Measurements from ENCODE around the gene YJEFN3.

Gene YJEFN3

GRCh38 chr19:19523177-19523576 is 5.5 kb upstream of the YJEFN3 start:
- Histone ChIP-seq H3F3A (ENCODE audit: insufficient read depth, low read length) (no peaks in the 10 kb centered on the region), H3K36me3 (ENCODE audit: insufficient read depth, low read length) (peaks cover 54% of the 10 kb centered on the region), H2AFZ (ENCODE audit: low read length) (no peak overlapping the region), H3K27me3 (ENCODE audit: insufficient read depth, low read length) (no peaks in the 10 kb centered on the region), H3K27ac (ENCODE audit: low read depth, low read length, poor library complexity, severe bottlenecking) (peak overlapping the region; percentile 96), H3K9me2 (ENCODE audit: low read depth, low read length) (no peaks in the 10 kb centered on the region), H3K4me1 (ENCODE audit: insufficient read depth, low read length, severe bottlenecking) (peaks cover 69% of the 10 kb centered on the region), H3K4me2 (ENCODE audit: low read length) (peak overlapping the region; percentile 69), H3K9ac (ENCODE audit: low read length) (peak overlapping the region; percentile 65; the same call in 1 of the 2 replicates), H3K79me2 (ENCODE audit: insufficient read depth, low read length) (peaks cover 39% of the 10 kb centered on the region), H3K4me3 (ENCODE audit: low read depth, low read length, poor library complexity, severe bottlenecking) (peak overlapping the region; percentile 43), H3K9me3 (ENCODE audit: low read length) (no peaks in the 10 kb centered on the region), H4K20me1 (ENCODE audit: insufficient read depth, low read length) (no peaks in the 10 kb centered on the region)
- TF ChIP-seq CTCF (IDR thresholded peaks at IDR 0.05; ENCODE audit: low read length) (no peak), EZH2 (IDR thresholded peaks at IDR 0.05; ENCODE audit: borderline replicate concordance, low read length) (no peak)

- peaks cover 64% of the 10 kb centered on the region for H3K4me1 ChIP-seq (ENCODE audit: insufficient read depth, low read length, severe bottlenecking)
- H3K9me3 ChIP-seq (ENCODE audit: low read length) = no peaks in the 10 kb centered on the region
- peaks cover 33% of the 10 kb centered on the region for H3K79me2 ChIP-seq (ENCODE audit: insufficient read depth, low read length)
- no peaks in the 10 kb centered on the region for H4K20me1 ChIP-seq (ENCODE audit: insufficient read depth, low read length)
- no peaks in the 10 kb centered on the region for H3F3A ChIP-seq (ENCODE audit: insufficient read depth, low read length)
- H3K4me3 ChIP-seq (ENCODE audit: low read depth, low read length, poor library complexity, severe bottlenecking) = peak overlapping the region; percentile 43
- H3K27ac ChIP-seq (ENCODE audit: low read depth, low read length, poor library complexity, severe bottlenecking) = peak overlapping the region; percentile 96
- TF ChIP-seq CTCF (IDR thresholded peaks at IDR 0.05; ENCODE audit: low read length) (peak; percentile 10; the same call in 1 of the 2 replicates), EZH2 (IDR thresholded peaks at IDR 0.05; ENCODE audit: borderline replicate concordance, low read length) (no peak)
- H3K4me2 ChIP-seq (ENCODE audit: low read length) = peak overlapping the region; percentile 69
- H3K27me3 ChIP-seq (ENCODE audit: insufficient read depth, low read length) = no peaks in the 10 kb centered on the region
- H3K9ac ChIP-seq (ENCODE audit: low read length) = peak overlapping the region; percentile 65
- H2AFZ ChIP-seq (ENCODE audit: low read length) = no peak overlapping the region
- H3K9me2 ChIP-seq (ENCODE audit: low read depth, low read length) = no peaks in the 10 kb centered on the region
- H3K36me3 ChIP-seq (ENCODE audit: insufficient read depth, low read length) = peaks cover 56% of the 10 kb centered on the region
Measured at GRCh38 chr19:19524053-19524452, 4.7 kb upstream of the YJEFN3 start.

- no peaks in the 10 kb centered on the region for H3K27me3 ChIP-seq (ENCODE audit: insufficient read depth, low read length)
- no peaks in the 10 kb centered on the region for H4K20me1 ChIP-seq (ENCODE audit: insufficient read depth, low read length)
- no peak overlapping the region for H2AFZ ChIP-seq (ENCODE audit: low read length)
- peaks cover 47% of the 10 kb centered on the region for H3K36me3 ChIP-seq (ENCODE audit: insufficient read depth, low read length)
- H3F3A ChIP-seq (ENCODE audit: insufficient read depth, low read length) = no peaks in the 10 kb centered on the region; the same call in 1 of the 2 replicates
- peak overlapping the region; percentile 43 for H3K4me3 ChIP-seq (ENCODE audit: low read depth, low read length, poor library complexity, severe bottlenecking)
- H3K9me3 ChIP-seq (ENCODE audit: low read length) = no peaks in the 10 kb centered on the region
- no peaks in the 10 kb centered on the region for H3K9me2 ChIP-seq (ENCODE audit: low read depth, low read length)
- H3K4me1 ChIP-seq (ENCODE audit: insufficient read depth, low read length, severe bottlenecking) = peaks cover 53% of the 10 kb centered on the region
- H3K79me2 ChIP-seq (ENCODE audit: insufficient read depth, low read length) = peaks cover 18% of the 10 kb centered on the region
- H3K4me2 ChIP-seq (ENCODE audit: low read length) = peak overlapping the region; percentile 69
- peak overlapping the region; percentile 65; the same call in 1 of the 2 replicates for H3K9ac ChIP-seq (ENCODE audit: low read length)
- peak overlapping the region; percentile 96 for H3K27ac ChIP-seq (ENCODE audit: low read depth, low read length, poor library complexity, severe bottlenecking)
- TF ChIP-seq CTCF (IDR thresholded peaks at IDR 0.05; ENCODE audit: low read length) (peak; percentile 33), EZH2 (IDR thresholded peaks at IDR 0.05; ENCODE audit: borderline replicate concordance, low read length) (no peak)
Measured at GRCh38 chr19:19525611-19526380, 2.9 kb upstream of the YJEFN3 start.

Data from OCI-LY1 (cell line).